Body of pancreas (tissue), 4 donors: ENCODE data around the gene ELF2.

Experiments
- POLR2A ChIP-seq, 3 donors: fragments of 450-650 bp; IDR thresholded peaks; one replicate each; pipeline ENCODE4 v1.6.1; 2016; ENCODE audit warnings: antibody characterized with exemption in 3 of 3, mild to moderate bottlenecking in 2 of 3
- TF ChIP-seq, protein P1 (sequence below), 7 experiments: fragments of 450-650 bp in 4 of 7; fragments of 200-600 bp in 3 of 7; sonication (generic) in 3 of 7; IDR thresholded peaks; one replicate each; pipeline ENCODE4 v1.5.1; 2016 to 2019; ENCODE audit warnings: antibody characterized with exemption in 7 of 7

DNA sequence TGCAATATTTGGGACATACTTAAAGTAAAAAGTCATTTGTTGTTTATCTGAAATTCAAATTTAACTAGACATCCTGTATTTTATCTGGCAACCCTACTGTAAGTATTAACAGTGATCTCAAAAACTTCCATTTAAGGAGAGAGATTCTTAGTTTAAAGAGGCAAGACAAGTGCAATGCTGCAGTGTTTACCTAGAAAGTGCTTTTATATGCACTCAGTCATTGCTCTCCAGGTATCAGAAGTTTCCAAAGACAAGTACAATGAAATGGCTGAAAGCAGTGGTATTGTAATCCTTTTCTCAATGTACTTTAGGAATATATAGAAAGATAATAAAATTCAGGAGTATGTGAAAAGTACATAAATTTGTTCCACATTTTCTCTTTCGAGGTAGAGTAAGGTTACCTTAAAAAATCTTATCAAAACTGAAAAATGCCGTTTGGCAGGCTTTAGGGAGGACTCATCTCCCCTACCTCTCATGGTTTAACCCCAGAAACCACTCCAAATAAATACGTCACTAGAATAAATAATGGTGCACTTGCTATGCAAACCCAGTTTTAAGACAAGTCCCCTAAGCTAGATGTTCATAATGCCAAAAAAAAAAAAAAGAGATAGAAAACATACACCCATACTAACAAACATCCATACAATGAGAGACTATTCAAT is 45.7 kb downstream of the ELF2 start:
- TF ChIP-seq, protein P1, sequence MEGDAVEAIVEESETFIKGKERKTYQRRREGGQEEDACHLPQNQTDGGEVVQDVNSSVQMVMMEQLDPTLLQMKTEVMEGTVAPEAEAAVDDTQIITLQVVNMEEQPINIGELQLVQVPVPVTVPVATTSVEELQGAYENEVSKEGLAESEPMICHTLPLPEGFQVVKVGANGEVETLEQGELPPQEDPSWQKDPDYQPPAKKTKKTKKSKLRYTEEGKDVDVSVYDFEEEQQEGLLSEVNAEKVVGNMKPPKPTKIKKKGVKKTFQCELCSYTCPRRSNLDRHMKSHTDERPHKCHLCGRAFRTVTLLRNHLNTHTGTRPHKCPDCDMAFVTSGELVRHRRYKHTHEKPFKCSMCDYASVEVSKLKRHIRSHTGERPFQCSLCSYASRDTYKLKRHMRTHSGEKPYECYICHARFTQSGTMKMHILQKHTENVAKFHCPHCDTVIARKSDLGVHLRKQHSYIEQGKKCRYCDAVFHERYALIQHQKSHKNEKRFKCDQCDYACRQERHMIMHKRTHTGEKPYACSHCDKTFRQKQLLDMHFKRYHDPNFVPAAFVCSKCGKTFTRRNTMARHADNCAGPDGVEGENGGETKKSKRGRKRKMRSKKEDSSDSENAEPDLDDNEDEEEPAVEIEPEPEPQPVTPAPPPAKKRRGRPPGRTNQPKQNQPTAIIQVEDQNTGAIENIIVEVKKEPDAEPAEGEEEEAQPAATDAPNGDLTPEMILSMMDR (IDR thresholded peaks at IDR 0.05) = no peak
- TF ChIP-seq POLR2A (IDR thresholded peaks at IDR 0.05) = no peak
